GM23338 (cell line): ENCODE data around the gene RHOF. TPM values are rescaled to one million over a fixed set of nuclear protein-coding genes. Genes with fewer than 3 reads are reported as not detected.

Experiments
- ATAC-seq: fragments of 200-7000 bp; cut with Tn5 transposase; 3 replicates; pipeline ENCODE4 v1.9.1; 2020
- DNase-seq: peaks from one replicate; pipeline ENCODE4 v3.0.0-alpha.2; 2015; ENCODE audit warnings: low spot score
- H2AFZ ChIP-seq: fragments of 200-600 bp; sonication (generic); 2 replicates; pipeline ENCODE4 v1.8.0; 2016; ENCODE audit warnings: antibody characterized with exemption, mild to moderate bottlenecking, moderate library complexity
- H3F3A ChIP-seq: fragments of 200-600 bp; sonication (generic); replicated peaks from 2 replicates; pipeline ENCODE4 v1.8.0; 2017; ENCODE audit warnings: antibody characterized with exemption, mixed run types, low read depth
- H3K27ac ChIP-seq: fragments of 200-600 bp; sonication (generic); 2 replicates; pipeline ENCODE4 v1.6.1; 2016; ENCODE audit warnings: low read depth
- H3K27me3 ChIP-seq: fragments of 200-600 bp; sonication (generic); 2 replicates; pipeline ENCODE4 v1.8.0; 2016; ENCODE audit warnings: mild to moderate bottlenecking, mixed run types, moderate library complexity; ENCODE audit not compliant: insufficient read depth
- H3K36me3 ChIP-seq: fragments of 200-600 bp; sonication (generic); 2 replicates; pipeline ENCODE4 v1.8.0; 2016; ENCODE audit warnings: mild to moderate bottlenecking; ENCODE audit not compliant: insufficient read depth
- H3K4me1 ChIP-seq: fragments of 200-600 bp; sonication (generic); 2 replicates; pipeline ENCODE4 v1.8.0; 2016; ENCODE audit warnings: mild to moderate bottlenecking, moderate library complexity; ENCODE audit not compliant: insufficient read depth
- H3K4me2 ChIP-seq: fragments of 200-600 bp; sonication (generic); 2 replicates; pipeline ENCODE4 v1.7.1; 2017; ENCODE audit warnings: mixed run types
- H3K4me3 ChIP-seq: fragments of 200-600 bp; sonication (generic); 2 replicates; pipeline ENCODE4 v1.6.1; 2016; ENCODE audit warnings: mixed run types
- H3K79me2 ChIP-seq: fragments of 200-600 bp; sonication (generic); replicated peaks from 2 replicates; pipeline ENCODE4 v1.8.0; 2017; ENCODE audit warnings: mild to moderate bottlenecking; ENCODE audit not compliant: insufficient read depth
- H3K9me2 ChIP-seq: fragments of 200-600 bp; sonication (generic); 2 replicates; pipeline ENCODE4 v1.8.0; 2017; ENCODE audit not compliant: insufficient read depth
- H4K20me1 ChIP-seq: fragments of 200-600 bp; sonication (generic); replicated peaks from 2 replicates; pipeline ENCODE4 v1.8.0; 2017; ENCODE audit warnings: mild to moderate bottlenecking; ENCODE audit not compliant: insufficient read depth
- H3K27ac Mint-ChIP-seq: 2 replicates; pipeline ENCODE4 v1.8.0; 2020; ENCODE audit warnings: inconsistent platforms, mild to moderate bottlenecking, moderate library complexity, mixed read lengths
- H3K27me3 Mint-ChIP-seq: 3 replicates; pipeline ENCODE4 v1.8.0; 2022; ENCODE audit warnings: low read depth, mild to moderate bottlenecking, moderate library complexity, mixed read lengths, inconsistent platforms; ENCODE audit not compliant: insufficient read depth, poor library complexity
- H3K36me3 Mint-ChIP-seq: 3 replicates; pipeline ENCODE4 v1.8.0; 2021; ENCODE audit warnings: low read depth, mild to moderate bottlenecking, inconsistent platforms, moderate library complexity, mixed read lengths
- H3K4me1 Mint-ChIP-seq: 3 replicates; pipeline ENCODE4 v1.8.0; 2020; ENCODE audit warnings: mild to moderate bottlenecking, inconsistent platforms, mixed read lengths
- H3K4me3 Mint-ChIP-seq: 3 replicates; pipeline ENCODE4 v1.8.0; 2021; ENCODE audit warnings: moderate library complexity, mild to moderate bottlenecking, inconsistent platforms, mixed read lengths
- H3K9me3 Mint-ChIP-seq: 3 replicates; pipeline ENCODE4 v1.8.0; 2020; ENCODE audit warnings: moderate library complexity, mild to moderate bottlenecking, inconsistent platforms, mixed read lengths
- CTCF ChIP-seq, 2 experiments: fragments of 200-600 bp in 1 of 2; sonication (generic) in 1 of 2; conservative IDR thresholded peaks; 2 replicates each; pipeline versions ENCODE4 v1.5.1 to v1.6.1; 2016 to 2017; ENCODE audit warnings: antibody characterized with exemption in 2 of 2, low read depth in 2 of 2, mild to moderate bottlenecking in 2 of 2, moderate library complexity in 1 of 2
- EZH2 ChIP-seq: fragments of 200-600 bp; sonication (generic); IDR thresholded peaks from one replicate; pipeline ENCODE4 v1.8.0; 2017; ENCODE audit warnings: antibody characterized with exemption, mild to moderate bottlenecking, low read depth; ENCODE audit not compliant: unreplicated experiment
- EZH2phosphoT487 ChIP-seq: fragments of 200-600 bp; sonication (generic); IDR thresholded peaks from one replicate; pipeline ENCODE4 v1.8.1; 2018; ENCODE audit warnings: antibody characterized with exemption; ENCODE audit not compliant: unreplicated experiment
- NANOG ChIP-seq: IDR thresholded peaks from 2 replicates; pipeline ENCODE4 v1.6.1; 2016; ENCODE audit warnings: antibody characterized with exemption, borderline replicate concordance
- POLR2AphosphoS5 ChIP-seq: IDR thresholded peaks from 2 replicates; pipeline ENCODE4 v1.6.1; 2016; ENCODE audit warnings: antibody characterized with exemption, low read depth
- ZNF114 ChIP-seq: fragments of 250-450 bp; sonication (Bioruptor Pico); IDR thresholded peaks from 2 replicates; pipeline ENCODE4 v1.5.0; 2020; ENCODE audit warnings: mild to moderate bottlenecking, moderate library complexity
- ZNF462 ChIP-seq: fragments of 250-450 bp; sonication (Bioruptor Pico); IDR thresholded peaks from 2 replicates; pipeline ENCODE4 v1.5.0; 2020; ENCODE audit warnings: mild to moderate bottlenecking, moderate library complexity
- polyA plus RNA-seq: library from polyadenylated mRNA; unstranded; fragments of >200 nt; fragmentation: Nextera tagmentation; extraction: Ambion mirVana; gene quantifications from 2 replicates; pipeline ENCODE4 v1.2.1, GENCODE V29; 2016
- total RNA-seq: library from RNA; depleted of rRNA; stranded (reverse); fragments of >200 nt; shearing (Covaris generic); gene quantifications from 2 replicates; pipeline ENCODE4 v1.2.3, GENCODE V29; 2014

RHOF gene
- total and polyA plus RNA-seq, 2 experiments from 2014 or later = 10.5 to 53.4 TPM

GRCh38 chr12:121823727-121824115 lies 30.2 kb upstream of the RHOF start (continued):
- no peak for TF ChIP-seq ZNF462 (CRISPR knock-in tag)
- no peak for TF ChIP-seq POLR2AphosphoS5
- no peak for TF ChIP-seq ZNF114 (CRISPR knock-in tag)
- no peak for TF ChIP-seq EZH2phosphoT487

- Histone ChIP-seq H3F3A (0 out of 2 replicates have a peak, but pooled peaks cover 3% of the 10 kb centered on the region), H3K4me3 (no peak overlapping the region), H3K27me3 (no peaks in the 10 kb centered on the region), H2AFZ (no peak overlapping the region), H3K4me2 (no peak overlapping the region), H4K20me1 (no peaks in the 10 kb centered on the region; the same call in 1 of the 2 replicates), H3K27ac (no peak overlapping the region), H3K36me3 (no peaks in the 10 kb centered on the region; the same call in 1 of the 2 replicates), H3K4me1 (no peaks in the 10 kb centered on the region), H3K79me2 (no peaks in the 10 kb centered on the region), H3K9me2 (no peaks in the 10 kb centered on the region)
- H3K4me3 Mint-ChIP-seq = no peak overlapping the region
- DNase-seq = peak; percentile 40
- H3K27me3 Mint-ChIP-seq = no peaks in the 10 kb centered on the region
- H3K4me1 Mint-ChIP-seq = no peaks in the 10 kb centered on the region; the same call in 2 of the 3 replicates
- H3K36me3 Mint-ChIP-seq = peaks cover 44% of the 10 kb centered on the region
- ATAC-seq = peak; percentile 73
- no peak overlapping the region for H3K27ac Mint-ChIP-seq
- H3K9me3 Mint-ChIP-seq = no peaks in the 10 kb centered on the region
- TF ChIP-seq ZNF462 (CRISPR knock-in tag) (no peak), NANOG (no peak), CTCF (conservative IDR thresholded peaks at IDR 0.05; ENCODE audit: low read depth in 2 of 2) (peak in 1 of 2 experiments; percentile 65; a peak in 2 of 4 replicates), EZH2 (no peak), ZNF114 (CRISPR knock-in tag) (no peak), EZH2phosphoT487 (no peak)
These were observed 29.7 kb upstream of the RHOF start for GRCh38 chr12:121823101-121823726.
